Measurements from ENCODE around the gene TNFRSF4. TPM values are rescaled to one million over a fixed set of nuclear protein-coding genes. Genes with fewer than 3 reads are reported as not detected.

TNFRSF4 gene
- total RNA-seq, 1 donor: 0.43 TPM

- no peak for TF ChIP-seq CTCF (IDR thresholded peaks at IDR 0.05; ENCODE audit: insufficient read depth, low read depth, low read length)
- no peak overlapping the region for H3K4me3 ChIP-seq (ENCODE audit: low read depth, low read length)
- peak; percentile 17 for DNase-seq (ENCODE audit: low read depth)
Measured at GRCh38 chr1:1212780-1213344, 1.1 kb downstream of the TNFRSF4 start.

- TF ChIP-seq CTCF (IDR thresholded peaks at IDR 0.05; ENCODE audit: insufficient read depth, low read depth, low read length): no peak
- no peak for DNase-seq (ENCODE audit: low read depth)
- H3K4me3 ChIP-seq (ENCODE audit: low read depth, low read length): no peak overlapping the region
Measured at GRCh38 chr1:1211541-1212441, 2.2 kb downstream of the TNFRSF4 start.

GRCh38 chr1:1210726-1211540 lies 3.0 kb downstream of the TNFRSF4 start:
- no peak overlapping the region for H3K4me3 ChIP-seq (ENCODE audit: low read depth, low read length)
- DNase-seq (ENCODE audit: low read depth): no peak

GRCh38 chr1:1208713-1209433 lies 5.1 kb downstream of the TNFRSF4 start:
- no peak overlapping the region for H3K4me3 ChIP-seq (ENCODE audit: low read depth, low read length)
- peak; percentile 10 for DNase-seq (ENCODE audit: low read depth)
- TF ChIP-seq CTCF (IDR thresholded peaks at IDR 0.05; ENCODE audit: insufficient read depth, low read depth, low read length): no peak

More at GRCh38 chr1:1210726-1211540, 3.0 kb downstream of the TNFRSF4 start:
- TF ChIP-seq CTCF (IDR thresholded peaks at IDR 0.05; ENCODE audit: insufficient read depth, low read depth, low read length): no peak

GRCh38 chr1:1207571-1207892 lies 6.4 kb downstream of the TNFRSF4 start:
- no peak for TF ChIP-seq CTCF (IDR thresholded peaks at IDR 0.05; ENCODE audit: insufficient read depth, low read depth, low read length)
- no peak for DNase-seq (ENCODE audit: low read depth)
- H3K4me3 ChIP-seq (ENCODE audit: low read depth, low read length): no peak overlapping the region

- H3K4me3 ChIP-seq (ENCODE audit: low read depth, low read length): no peak overlapping the region
- no peak for DNase-seq (ENCODE audit: low read depth)
- no peak for TF ChIP-seq CTCF (IDR thresholded peaks at IDR 0.05; ENCODE audit: insufficient read depth, low read depth, low read length)
Measured at GRCh38 chr1:1206966-1207531, 6.9 kb downstream of the TNFRSF4 start.
